Germinal center (tissue), 1 donor: ENCODE measurements around the gene EIF4G2.
"Not testable (repeated sequence)": the region's sequence is repeated elsewhere in the genome, so short reads cannot be mapped to it uniquely, and the experiment has no call there.

Experiments
- DNase-seq: peaks from one replicate; pipeline ENCODE4 v3.0.0; 2012; ENCODE audit warnings: mixed read lengths, low spot score

The EIF4G2 gene

GRCh38 chr11:10808553-10809372, at the start of gene EIF4G2:
Gene EIF4G2 (minus strand): TSS chr11:10808926.
- peak; percentile 99 for DNase-seq

DNA sequence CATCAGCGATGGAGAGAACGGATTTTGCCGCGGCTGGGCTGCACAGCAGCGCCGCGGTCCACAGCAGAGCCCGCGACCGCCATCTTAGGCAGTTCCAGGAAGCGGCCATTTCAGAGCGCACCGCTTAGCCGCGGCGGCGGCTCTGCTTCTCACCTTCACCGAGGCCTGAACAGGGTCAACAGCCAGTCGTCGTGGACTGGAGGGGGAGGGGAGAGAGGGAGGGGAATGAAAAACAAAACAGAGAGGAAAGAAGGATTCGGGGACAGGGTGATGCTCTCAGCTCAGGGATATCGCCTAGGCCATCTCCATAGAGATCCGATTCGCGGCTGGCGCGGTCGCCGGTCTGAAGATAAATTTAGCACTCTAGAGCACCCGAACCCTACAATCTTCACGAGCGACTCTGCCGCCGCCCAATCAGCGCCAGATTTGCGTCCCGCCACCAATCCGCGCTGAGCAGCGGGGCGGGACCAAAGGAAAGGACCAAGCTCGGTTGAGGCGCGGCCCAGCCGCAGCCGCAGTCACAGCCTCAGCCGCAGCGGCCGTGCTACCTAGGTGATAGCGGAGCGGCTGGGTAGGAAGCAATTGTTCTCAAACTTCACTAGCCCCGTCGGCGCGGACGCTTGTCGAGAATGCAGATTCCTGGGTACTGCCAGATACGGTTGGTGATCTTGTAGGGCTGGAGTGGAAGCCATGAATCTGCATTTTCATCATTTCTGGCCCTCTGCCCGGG, 49.1 kb upstream of the EIF4G2 start, which contains the start of gene ZBED5:
ZBED5 (minus strand) TSS at position 345 of the 730 bp plus-strand sequence. CDS start 3,108 bp downstream, outside the sequence.
- peak; percentile 95 for DNase-seq

DNA sequence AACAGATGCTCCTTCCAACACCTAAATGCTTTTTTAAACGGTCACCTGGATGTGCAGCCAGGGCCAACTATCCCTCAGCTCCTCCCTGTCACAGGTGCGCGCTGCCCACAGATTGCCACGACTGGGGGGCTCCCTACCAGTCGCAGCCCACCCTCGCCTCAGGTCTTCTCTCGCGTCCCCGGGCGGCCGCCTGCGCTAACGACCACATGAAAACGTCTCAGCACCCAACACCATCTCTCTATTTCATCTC, 48.7 kb upstream of the EIF4G2 start:
- DNase-seq = peak; percentile 7

- DNase-seq = peak; percentile 12
Measured at GRCh38 chr11:10856689-10857458, 48.1 kb upstream of the EIF4G2 start.

DNA sequence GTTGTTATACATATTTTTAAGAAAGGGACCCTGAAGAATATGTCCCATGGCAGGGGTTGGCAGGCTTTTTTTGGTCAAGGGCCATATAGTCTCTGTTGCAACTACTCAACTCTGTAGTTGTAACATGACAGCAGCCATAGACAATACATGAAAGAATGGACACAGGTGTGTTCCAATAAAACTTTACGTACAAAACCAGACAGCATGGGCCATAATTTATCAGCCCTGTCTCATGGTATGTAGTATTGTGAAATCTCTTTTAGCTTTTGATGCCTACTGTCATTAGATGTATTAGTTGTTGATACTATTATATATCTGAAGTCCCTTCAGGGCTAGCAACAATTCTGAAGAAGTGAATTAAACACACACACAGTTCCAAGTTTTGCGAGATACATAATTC, 46.6 kb upstream of the EIF4G2 start:
- no peak for DNase-seq

DNA sequence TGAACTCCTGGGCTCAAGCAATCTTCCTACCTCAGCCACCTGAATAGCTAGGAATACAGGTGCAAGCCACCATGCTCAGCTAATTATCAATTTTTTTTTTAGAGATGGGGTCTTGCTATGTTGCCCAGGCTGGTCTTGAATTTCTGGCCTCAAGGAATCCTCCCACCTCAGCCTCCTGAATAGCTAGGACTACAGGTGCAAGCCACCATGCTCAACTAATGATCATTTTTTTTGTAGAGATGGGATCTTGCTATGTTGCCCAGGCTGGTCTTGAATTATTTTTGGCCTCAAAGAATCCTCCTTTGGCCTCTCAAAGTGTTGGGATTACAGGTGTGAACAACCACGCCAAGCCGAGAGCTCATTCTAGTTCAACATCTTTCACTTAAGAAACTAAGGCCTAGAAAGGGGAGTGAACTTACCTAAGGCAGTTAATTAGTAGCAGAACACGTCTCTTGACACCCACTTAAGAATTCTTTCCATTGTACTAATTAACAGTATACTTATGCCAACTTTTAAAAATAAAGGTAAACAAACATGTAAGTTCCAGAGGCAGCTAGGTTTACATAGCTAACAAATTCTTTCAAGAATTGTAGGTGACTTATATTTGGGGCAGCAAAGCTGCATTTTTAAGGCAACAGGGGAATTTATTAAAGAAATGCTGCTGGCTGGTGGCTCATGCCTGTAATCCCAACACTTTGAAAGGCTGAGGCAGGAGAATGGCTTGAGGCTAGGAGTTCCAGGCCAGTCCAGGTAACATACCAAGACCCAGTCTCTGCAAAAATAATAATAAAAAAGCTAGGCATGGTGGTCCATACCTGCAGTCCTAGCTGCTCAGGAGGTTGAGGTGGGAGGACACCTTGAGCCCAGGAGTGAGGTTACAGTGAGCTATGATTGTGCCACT, 39.5 kb upstream of the EIF4G2 start:
- DNase-seq = no peak

DNA sequence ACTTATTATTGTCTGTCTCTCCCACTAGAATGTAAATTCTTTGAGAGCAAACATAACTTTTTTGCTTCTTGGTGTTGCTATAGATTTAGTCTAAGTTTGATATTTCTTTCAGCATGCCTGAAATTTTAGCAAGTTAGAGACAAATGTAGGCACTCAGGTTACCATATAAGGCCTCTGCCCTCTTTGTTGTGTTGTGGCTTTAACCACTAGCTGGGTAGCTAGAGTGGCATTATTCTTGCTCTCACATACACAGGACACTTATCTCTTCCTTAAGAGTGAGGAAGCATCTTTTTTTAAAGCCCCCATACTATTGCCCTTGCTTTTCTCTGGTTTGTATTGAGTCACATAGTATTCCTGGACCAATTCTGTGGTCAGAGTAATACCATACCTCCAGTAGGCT, 37.9 kb upstream of the EIF4G2 start:
- DNase-seq = no peak

DNA sequence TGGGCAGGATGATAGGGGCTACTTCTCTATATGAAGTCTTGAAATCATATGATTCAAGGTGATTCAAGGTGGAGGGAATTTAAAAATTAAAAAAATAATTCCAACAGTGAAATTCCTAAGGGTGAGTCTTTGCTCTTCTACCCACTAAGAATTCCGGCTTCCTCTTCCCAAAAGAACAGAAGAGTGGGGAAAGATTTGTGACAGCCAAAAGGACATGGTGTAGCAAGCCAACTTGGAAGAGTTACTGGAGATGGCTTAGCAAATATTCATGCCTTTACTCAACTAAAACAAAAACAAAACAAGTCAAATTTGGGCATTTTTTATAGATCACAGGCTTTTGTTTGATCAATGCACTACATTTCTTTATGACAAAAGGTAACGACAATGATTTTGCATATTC, 36.9 kb upstream of the EIF4G2 start:
- no peak for DNase-seq

- no peak for DNase-seq
Measured at GRCh38 chr11:10844796-10845195, 36.1 kb upstream of the EIF4G2 start.

- DNase-seq = no peak
Measured at GRCh38 chr11:10844356-10844755, 35.6 kb upstream of the EIF4G2 start.

- DNase-seq = no peak
Measured at GRCh38 chr11:10838881-10839280, 30.2 kb upstream of the EIF4G2 start.

- no peak for DNase-seq
Measured at GRCh38 chr11:10838083-10838482, 29.4 kb upstream of the EIF4G2 start.

DNA sequence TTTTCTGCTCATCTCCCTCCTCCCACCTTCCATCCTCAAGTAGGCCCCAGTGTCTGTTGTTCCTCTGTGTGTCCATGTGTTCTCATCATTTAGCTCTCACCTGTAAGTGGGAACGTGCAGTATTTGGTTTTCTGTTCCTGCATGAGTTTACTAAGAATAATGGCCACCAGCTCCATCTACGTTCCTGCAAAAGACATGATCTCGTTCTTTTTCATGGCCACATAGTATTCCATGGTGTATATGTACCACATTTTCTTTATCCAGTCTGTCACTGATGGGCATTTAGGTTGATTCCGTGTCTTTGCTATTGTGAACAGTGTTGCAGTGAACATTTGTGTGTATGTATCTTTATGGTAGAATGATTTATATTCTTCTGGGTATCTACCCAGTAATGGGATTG, 28.2 kb upstream of the EIF4G2 start:
- DNase-seq = not testable (repeated sequence)

- no peak for DNase-seq
Measured at GRCh38 chr11:10829139-10829538, 20.4 kb upstream of the EIF4G2 start.

DNA sequence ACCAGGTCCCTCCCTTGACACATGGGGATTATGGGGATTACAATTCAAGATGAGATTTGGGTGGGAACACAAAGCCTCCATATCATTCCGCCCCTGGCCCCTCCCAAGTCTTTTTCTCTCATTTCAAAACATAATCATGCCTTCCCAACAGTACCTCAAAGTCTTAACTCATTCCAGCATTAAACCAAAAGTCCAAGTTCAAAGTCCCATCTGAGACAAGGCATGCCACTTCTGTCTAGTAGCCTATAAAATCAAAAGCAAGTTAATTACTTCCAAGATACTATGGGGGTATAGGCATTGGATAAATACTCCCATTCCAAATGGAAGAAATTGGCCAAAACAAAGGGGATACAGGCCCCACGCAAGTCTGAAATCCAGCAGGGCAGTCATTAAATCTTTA, 19.7 kb upstream of the EIF4G2 start:
- no peak for DNase-seq

GRCh38 chr11:10824888-10825287, 16.2 kb upstream of the EIF4G2 start:
- peak; percentile 59 for DNase-seq

DNA sequence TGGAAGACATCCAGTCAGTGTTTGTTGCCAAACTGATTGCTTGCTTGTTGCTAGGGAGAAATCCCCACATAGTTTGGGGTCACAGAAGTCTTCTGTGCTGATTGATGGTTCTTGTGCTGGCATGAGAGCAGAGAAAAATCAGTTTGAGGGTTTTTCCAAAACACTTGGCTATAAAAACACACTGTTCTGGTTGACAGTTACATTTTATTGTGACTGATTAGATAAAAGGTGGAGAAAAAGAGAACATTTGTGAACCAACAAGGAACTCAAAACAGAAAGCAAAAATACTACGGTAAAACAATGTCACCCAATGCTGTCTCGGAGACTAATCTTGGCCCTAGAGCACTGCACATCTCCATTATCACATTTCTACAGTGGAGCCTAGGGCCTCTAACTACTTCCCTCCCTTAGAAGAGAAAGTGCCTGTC, 14.4 kb upstream of the EIF4G2 start:
- DNase-seq = no peak

DNA sequence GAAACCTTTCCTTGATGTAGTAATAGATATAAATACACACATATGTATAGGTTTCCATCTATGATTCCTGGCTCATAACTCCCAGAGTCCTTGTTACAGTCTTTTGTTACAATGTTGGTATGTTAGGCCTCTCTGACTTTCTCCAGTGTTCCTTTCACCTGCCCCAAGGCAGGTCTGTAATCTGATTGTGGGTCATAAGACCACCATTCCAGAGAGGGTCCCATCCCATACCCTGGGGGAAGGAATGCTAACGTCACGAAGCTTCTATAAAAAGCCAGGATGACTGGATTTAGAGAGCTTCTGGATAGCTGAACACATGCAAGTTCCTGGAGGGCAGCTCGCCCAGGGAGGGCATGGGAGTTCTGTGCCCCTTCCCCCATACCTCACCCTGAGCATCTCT, 13.8 kb upstream of the EIF4G2 start:
- DNase-seq = not testable (repeated sequence)

DNA sequence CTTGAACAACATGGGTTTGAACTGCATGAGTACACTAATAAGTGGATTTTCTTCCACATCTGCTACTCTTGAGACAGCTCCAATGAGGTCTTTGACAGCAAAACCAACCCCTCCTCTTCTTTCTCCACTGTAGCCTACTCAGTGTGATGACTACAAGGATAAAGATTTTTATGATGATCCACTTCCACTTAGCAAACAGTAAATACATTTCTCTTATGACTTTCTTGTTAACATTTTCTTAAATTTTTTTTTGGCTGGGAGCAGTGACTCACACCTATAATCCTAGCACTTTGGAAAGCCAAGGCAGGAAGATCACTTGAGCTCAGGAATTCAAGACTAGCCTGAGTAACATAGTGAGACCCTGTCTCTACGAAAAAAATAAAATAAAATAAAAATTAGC, 9.9 kb upstream of the EIF4G2 start:
- DNase-seq = no peak

- DNase-seq = no peak
Measured at GRCh38 chr11:10813945-10814344, 5.2 kb upstream of the EIF4G2 start.

GRCh38 chr11:10809373-10810160, 841 bp upstream of the EIF4G2 start:
- peak; percentile 56 for DNase-seq
